ENCODE data around the gene CD58. TPM values are rescaled to one million over a fixed set of nuclear protein-coding genes. Genes with fewer than 3 reads are reported as not detected.
"Not testable (repeated sequence)": the region's sequence is repeated elsewhere in the genome, so short reads cannot be mapped to it uniquely, and the experiment has no call there.

CD58 gene
- total RNA-seq, 2 donors from 2014 or later: 44.2 to 53.2 TPM

DNA sequence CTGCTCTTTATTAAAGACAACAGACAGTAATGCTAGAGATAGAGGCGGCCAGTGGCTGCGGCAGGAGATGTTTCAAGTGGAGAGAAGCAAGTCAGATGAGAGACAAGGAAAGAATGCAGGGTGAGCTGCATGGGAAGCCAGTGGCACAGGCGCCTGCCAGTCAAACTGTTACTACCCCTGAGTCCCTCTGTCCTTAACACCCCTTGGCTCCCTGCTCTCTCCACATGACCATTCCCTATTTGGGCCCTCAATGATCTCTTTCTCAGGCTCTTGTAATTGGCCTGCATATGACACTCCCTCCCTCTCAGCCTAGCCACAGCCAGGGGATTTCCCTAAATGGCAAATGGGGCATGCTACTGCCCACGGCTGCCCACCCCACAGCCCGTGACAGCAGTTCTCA is 22.6 kb upstream of the CD58 start:
- not testable (repeated sequence) for DNase-seq (ENCODE audit: low spot score); ATAC-seq (ENCODE audit: insufficient number of reproducible peaks, low FRiP score, low read depth)

DNA sequence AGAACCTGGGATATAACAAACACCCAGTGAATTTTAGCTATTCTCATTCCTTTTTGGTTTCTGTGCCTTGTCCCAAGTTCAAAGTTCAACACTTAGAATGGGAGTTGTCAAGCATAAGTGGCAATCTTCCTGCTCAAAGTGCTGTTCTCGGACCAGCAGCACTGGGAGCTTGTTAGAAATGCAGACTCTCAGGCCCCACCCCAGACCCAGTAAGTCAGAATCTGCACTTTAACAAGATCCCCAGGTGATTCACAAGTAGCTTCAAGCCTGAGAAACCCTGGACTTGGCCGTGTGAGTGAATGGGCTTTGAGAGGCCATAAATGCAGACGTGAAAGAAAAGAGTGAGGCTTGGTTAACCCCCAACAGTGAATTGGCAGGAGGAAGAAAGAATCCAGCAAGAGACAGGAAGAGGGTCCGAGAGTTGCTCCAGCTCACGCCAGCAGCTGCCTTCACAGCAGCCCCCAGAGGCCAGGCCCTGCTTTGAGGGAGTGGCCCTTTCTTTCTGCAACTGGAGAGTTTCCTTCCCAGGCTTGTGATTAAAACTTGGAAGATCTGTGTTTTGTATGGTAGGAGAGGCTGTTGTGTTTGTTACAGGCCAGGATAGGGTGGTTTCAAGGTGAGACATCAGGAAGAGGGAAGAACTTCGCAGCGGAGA is 21.3 kb upstream of the CD58 start:
- not testable (repeated sequence) for H3K27me3 ChIP-seq (replicated peaks; ENCODE audit: insufficient read depth); H3K4me1 ChIP-seq (ENCODE audit: control insufficient read depth in 1 of 2, low read depth in 2 of 2); H3K36me3 ChIP-seq; ATAC-seq (ENCODE audit: insufficient number of reproducible peaks, low FRiP score, low read depth); H3K4me3 ChIP-seq; DNase-seq (ENCODE audit: low spot score); H3K9me3 ChIP-seq; H3K27ac ChIP-seq

More for the DNA sequence above, 22.6 kb upstream of the CD58 start:
- H3K36me3 ChIP-seq; H3K27me3 ChIP-seq (replicated peaks; ENCODE audit: insufficient read depth); H3K9me3 ChIP-seq; H3K4me3 ChIP-seq; H3K27ac ChIP-seq; H3K4me1 ChIP-seq (ENCODE audit: control insufficient read depth in 1 of 2, low read depth in 2 of 2): not testable (repeated sequence)

- H3K4me1 ChIP-seq (ENCODE audit: control insufficient read depth in 1 of 2, low read depth in 2 of 2); ATAC-seq (ENCODE audit: insufficient number of reproducible peaks, low FRiP score, low read depth); H3K4me3 ChIP-seq; H3K36me3 ChIP-seq; H3K27me3 ChIP-seq (replicated peaks; ENCODE audit: insufficient read depth); H3K27ac ChIP-seq; H3K9me3 ChIP-seq; DNase-seq (ENCODE audit: low spot score): not testable (repeated sequence)
Measured at GRCh38 chr1:116591006-116591950, 20.5 kb upstream of the CD58 start.

DNA sequence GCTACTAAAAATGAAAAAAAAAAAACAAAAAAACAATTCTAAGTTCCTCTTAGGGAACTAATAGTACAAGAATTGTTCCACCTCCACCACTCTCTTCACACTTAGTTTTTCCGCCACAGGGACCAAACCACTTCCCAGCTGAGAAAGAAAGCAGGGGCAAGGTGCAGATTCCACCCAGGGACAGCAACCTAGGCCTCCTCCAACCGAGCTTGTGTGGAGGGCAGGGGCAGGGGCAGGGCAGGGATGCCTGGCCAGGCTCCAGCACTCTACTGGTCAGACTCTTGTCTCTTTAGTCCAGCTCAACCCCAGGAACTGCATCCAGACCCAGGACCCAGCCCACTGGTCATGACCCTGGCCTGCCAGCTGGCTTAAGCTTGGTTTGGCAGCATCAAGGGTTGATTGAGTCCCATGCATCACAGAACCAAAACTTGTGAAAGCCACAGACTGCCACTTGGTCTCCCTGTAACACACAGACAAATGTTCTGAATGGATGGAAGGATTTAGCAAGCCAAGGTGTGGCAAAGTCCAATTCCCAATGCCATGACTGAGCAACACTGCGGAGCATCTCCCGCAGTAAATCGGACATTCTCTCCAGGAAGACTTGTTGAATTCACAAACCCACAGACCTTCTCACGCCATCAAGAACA is 19.7 kb upstream of the CD58 start:
- not testable (repeated sequence) for DNase-seq (ENCODE audit: low spot score); H3K9me3 ChIP-seq; H3K27ac ChIP-seq; ATAC-seq (ENCODE audit: insufficient number of reproducible peaks, low FRiP score, low read depth); H3K4me1 ChIP-seq (ENCODE audit: control insufficient read depth in 1 of 2, low read depth in 2 of 2); H3K4me3 ChIP-seq; H3K36me3 ChIP-seq; H3K27me3 ChIP-seq (replicated peaks; ENCODE audit: insufficient read depth)

GRCh38 chr1:116589101-116589735 is 18.4 kb upstream of the CD58 start:
- H3K27ac ChIP-seq; H3K4me1 ChIP-seq (ENCODE audit: control insufficient read depth in 1 of 2, low read depth in 2 of 2); H3K4me3 ChIP-seq; H3K36me3 ChIP-seq; ATAC-seq (ENCODE audit: insufficient number of reproducible peaks, low FRiP score, low read depth); H3K9me3 ChIP-seq; H3K27me3 ChIP-seq (replicated peaks; ENCODE audit: insufficient read depth); DNase-seq (ENCODE audit: low spot score): not testable (repeated sequence)

DNA sequence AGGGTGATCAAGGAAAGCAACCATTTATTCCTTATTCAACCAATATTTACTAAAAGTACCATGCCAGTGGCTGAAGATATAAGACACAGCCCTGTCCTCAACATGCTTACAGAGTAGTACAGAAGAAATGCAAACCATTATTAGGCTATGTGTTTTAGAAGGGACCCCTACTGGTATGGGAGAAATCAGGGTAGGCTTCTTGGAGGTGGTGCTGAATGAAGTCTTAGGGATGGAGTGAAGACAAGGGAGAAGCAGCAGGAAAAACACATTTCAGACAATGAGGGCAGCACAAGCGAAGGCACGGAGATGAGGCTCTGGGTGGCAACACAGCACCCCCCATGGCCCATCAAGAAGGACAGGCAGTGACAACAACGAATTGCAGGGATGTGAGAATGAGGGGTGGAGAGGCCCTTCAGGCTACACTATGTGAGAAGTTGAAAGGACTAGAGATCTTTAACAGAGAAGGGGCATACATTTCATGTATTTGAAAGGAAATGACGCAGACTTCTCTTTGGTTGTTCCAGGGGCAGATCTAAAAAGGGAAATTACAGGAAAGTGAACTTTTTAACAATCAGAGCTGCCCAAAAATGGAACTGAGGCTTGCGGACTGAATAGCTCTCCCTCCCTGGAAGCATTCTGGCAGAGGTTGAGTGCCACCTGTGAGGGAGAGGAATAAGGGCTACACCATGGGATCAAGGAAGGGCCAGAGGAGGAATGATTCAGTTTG is 16.8 kb upstream of the CD58 start:
- no peaks in the 10 kb centered on the region for H3K27me3 ChIP-seq (replicated peaks; ENCODE audit: insufficient read depth)
- TF ChIP-seq CTCF (IDR thresholded peaks at IDR 0.05): no peak
- H3K9me3 ChIP-seq: no peaks in the 10 kb centered on the region
- no peaks in the 10 kb centered on the region for H3K4me1 ChIP-seq (ENCODE audit: control insufficient read depth in 1 of 2, low read depth in 2 of 2)
- no peak overlapping the region for H3K4me3 ChIP-seq
- no peaks in the 10 kb centered on the region for H3K36me3 ChIP-seq
- no peak overlapping the region for H3K27ac ChIP-seq
- DNase-seq (ENCODE audit: low spot score): no peak
- no peak for ATAC-seq (ENCODE audit: insufficient number of reproducible peaks, low FRiP score, low read depth)

DNA sequence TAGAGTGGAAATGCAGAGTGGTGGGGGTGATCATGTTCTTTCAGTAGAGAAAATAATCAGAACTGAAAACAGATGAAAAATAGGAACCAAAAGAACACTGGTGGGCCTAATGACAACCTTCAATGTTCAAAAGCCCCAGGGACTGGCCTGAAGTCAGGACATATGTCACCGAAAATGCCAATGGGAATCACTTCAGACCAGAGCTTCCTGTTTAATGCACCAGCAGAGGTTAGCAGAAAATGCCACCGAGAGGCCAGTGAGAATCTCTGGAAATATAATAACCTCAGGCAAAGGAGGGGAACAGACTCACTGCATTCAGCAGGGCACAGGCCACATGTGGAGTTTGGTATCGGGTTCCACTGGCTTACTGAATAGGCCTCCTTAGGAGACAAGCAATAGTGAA is 15.9 kb upstream of the CD58 start:
- TF ChIP-seq CTCF (IDR thresholded peaks at IDR 0.05): no peak
- H3K27ac ChIP-seq: no peak overlapping the region
- H3K9me3 ChIP-seq: no peaks in the 10 kb centered on the region
- H3K4me1 ChIP-seq (ENCODE audit: control insufficient read depth in 1 of 2, low read depth in 2 of 2): no peaks in the 10 kb centered on the region
- H3K27me3 ChIP-seq (replicated peaks; ENCODE audit: insufficient read depth): no peaks in the 10 kb centered on the region
- no peak overlapping the region for H3K4me3 ChIP-seq
- no peak for DNase-seq (ENCODE audit: low spot score)
- no peak for ATAC-seq (ENCODE audit: insufficient number of reproducible peaks, low FRiP score, low read depth)
- no peaks in the 10 kb centered on the region for H3K36me3 ChIP-seq
